Muscle of leg (tissue), 11 donors: ENCODE results near the gene NLE1. TPM values are rescaled to one million over a fixed set of nuclear protein-coding genes. Genes with fewer than 3 reads are reported as not detected.

Source experiments
- DNase-seq: peaks from one replicate; pipeline ENCODE4 v3.0.0; 2013
- H3K27ac ChIP-seq: one replicate; pipeline ENCODE4 v1.5.1; 2013; ENCODE audit warnings: mild to moderate bottlenecking, low read length, control low read depth
- H3K27me3 ChIP-seq: one replicate; pipeline ENCODE4 v1.6.1; 2013; ENCODE audit warnings: low read length; ENCODE audit not compliant: control insufficient read depth, insufficient read depth
- H3K36me3 ChIP-seq: one replicate; pipeline ENCODE4 v1.6.1; 2013; ENCODE audit warnings: low read length; ENCODE audit not compliant: control insufficient read depth, insufficient read depth
- H3K4me1 ChIP-seq: one replicate; pipeline ENCODE4 v1.6.1; 2013; ENCODE audit warnings: low read length; ENCODE audit not compliant: control insufficient read depth, insufficient read depth
- H3K4me3 ChIP-seq: one replicate; pipeline ENCODE4 v1.5.1; 2013; ENCODE audit warnings: low read length, control low read depth
- H3K9me3 ChIP-seq: replicated peaks from 2 replicates; pipeline ENCODE4 v1.6.1; 2013; ENCODE audit warnings: low read depth, low read length; ENCODE audit not compliant: control insufficient read depth
- WGBS: methylation state at CpG from one replicate; pipeline ENCODE4 v1.1.5; 2013; ENCODE audit warnings: missing lambda C conversion rate; ENCODE audit not compliant: insufficient coverage; 5-methylcytosine and 5-hydroxymethylcytosine counted together
- polyA plus RNA-seq, 8 donors: library from polyadenylated mRNA; unstranded; fragments of 120-200 nt; gene quantifications; one replicate each; pipeline versions ENCODE4 v1.2.1 to v1.2.3, GENCODE V29; 2013; ENCODE audit warnings: inconsistent platforms in 1 of 8, low replicate concordance in 1 of 8; ENCODE audit not compliant: insufficient read length in 8 of 8, insufficient read depth in 1 of 8
- total RNA-seq: library from RNA; stranded (reverse); fragments of 120-200 nt; gene quantifications from one replicate; pipeline ENCODE4 v1.2.4, GENCODE V29; 2013

Gene NLE1
- total and polyA plus RNA-seq, 9 donors = 13.8 to 18.9 (median 16.6) TPM

DNA sequence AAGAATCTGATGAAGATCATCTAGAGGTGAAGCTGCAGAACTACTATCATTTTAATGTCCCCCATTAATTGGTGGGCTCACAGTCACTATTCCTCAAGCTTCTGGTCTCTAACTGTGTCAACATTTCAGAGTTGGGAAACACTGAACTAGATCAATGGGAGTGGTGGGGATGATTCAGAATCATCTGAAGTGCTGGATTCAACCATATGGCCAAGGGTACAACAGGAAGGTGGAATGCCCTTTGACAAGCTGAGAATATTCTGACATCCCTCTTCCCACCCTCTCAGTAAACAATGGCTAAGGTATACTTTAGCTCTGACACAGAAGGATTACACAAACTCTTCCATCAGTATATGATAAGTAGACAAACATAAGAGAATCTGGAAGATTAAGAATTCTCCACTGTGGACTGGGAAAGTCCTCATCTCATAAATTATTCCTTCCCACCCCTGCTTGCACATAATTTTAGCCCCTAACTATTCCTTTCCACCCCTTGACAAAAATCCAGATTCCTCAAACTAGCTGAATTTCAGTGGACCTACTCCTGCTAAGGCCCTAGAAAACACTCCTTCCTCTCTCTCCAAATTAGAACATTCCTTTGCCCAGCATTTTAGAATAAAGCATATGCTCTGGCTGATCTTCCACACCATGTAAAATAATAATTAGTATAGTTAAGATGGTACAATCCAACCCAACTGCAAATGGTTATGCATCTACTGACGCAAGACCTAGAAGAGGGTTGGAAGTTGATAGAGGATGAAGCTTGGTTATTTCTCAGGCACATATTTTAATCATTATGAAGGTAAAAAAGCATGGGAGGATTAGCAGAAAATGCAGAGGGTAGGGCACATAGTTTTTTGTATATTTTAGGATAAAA, 62.3 kb downstream of the NLE1 start:
- no peaks in the 10 kb centered on the region for H3K36me3 ChIP-seq
- H3K27ac ChIP-seq = no peak overlapping the region
- no peak for DNase-seq
- no CpG with 5 or more reads among the region's 1 CpG for WGBS
- no peaks in the 10 kb centered on the region for H3K27me3 ChIP-seq
- no peaks in the 10 kb centered on the region for H3K4me1 ChIP-seq
- H3K4me3 ChIP-seq = no peak overlapping the region
- H3K9me3 ChIP-seq = no peaks in the 10 kb centered on the region

Other genes with a start within 250 kb of the NLE1 start
- gene CCT6B, start 180.8 kb downstream of the NLE1 start, total RNA-seq = 2.4 TPM
- gene CCT6B, start 180.8 kb downstream of the NLE1 start, polyA plus RNA-seq = 1 to 10 TPM; 1.7 to 3.2 (median 2.2) TPM
- gene ZNF830, start 180.8 kb downstream of the NLE1 start, total RNA-seq = 12.3 TPM
- 10 to 100 TPM; 12.8 to 17.6 (median 15.1) TPM for gene ZNF830, start 180.8 kb downstream of the NLE1 start, polyA plus RNA-seq
- 22.1 TPM for gene LIG3, start 161.8 kb downstream of the NLE1 start, total RNA-seq
- 10 to 100 TPM; 21.6 to 26.6 (median 23.1) TPM for gene LIG3, start 161.8 kb downstream of the NLE1 start, polyA plus RNA-seq
- gene RFFL, start 78.6 kb downstream of the NLE1 start, total RNA-seq = 7.1 TPM
- 10 to 100 TPM in 2 of 8 donors, 1 to 10 TPM in 6; 5.9 to 11.2 (median 8.8) TPM for gene RFFL, start 78.6 kb downstream of the NLE1 start, polyA plus RNA-seq
- 4.2 TPM for gene RAD51D, start 22.4 kb downstream of the NLE1 start, total RNA-seq
- gene RAD51D, start 22.4 kb downstream of the NLE1 start, polyA plus RNA-seq = 1 to 10 TPM; 5.8 to 8.2 (median 6.6) TPM
- gene FNDC8, start 20.7 kb downstream of the NLE1 start, total RNA-seq = not detected
- gene FNDC8, start 20.7 kb downstream of the NLE1 start, polyA plus RNA-seq = under 1 TPM in 2 of 8 donors, not detected in 6; 0.11 to 0.12 TPM
- gene UNC45B, start 5.5 kb upstream of the NLE1 start, total RNA-seq = 178 TPM
- gene UNC45B, start 5.5 kb upstream of the NLE1 start, polyA plus RNA-seq = 100 to 1,000 TPM; 121 to 222 (median 163) TPM
- gene SLC35G3, start 52.1 kb upstream of the NLE1 start, total RNA-seq = not detected
- gene SLC35G3, start 52.1 kb upstream of the NLE1 start, polyA plus RNA-seq = under 1 TPM; 0.10 to 0.49 (median 0.31) TPM
- 8.9 TPM for gene SLFN5, start 100.8 kb upstream of the NLE1 start, total RNA-seq
- gene SLFN5, start 100.8 kb upstream of the NLE1 start, polyA plus RNA-seq = 1 to 10 TPM; 2.6 to 6.0 (median 4.9) TPM
- gene SLFN11, start 231.3 kb upstream of the NLE1 start, total RNA-seq = 13.6 TPM
- 10 to 100 TPM in 2 of 8 donors, 1 to 10 TPM in 6; 6.8 to 19.8 (median 8.0) TPM for gene SLFN11, start 231.3 kb upstream of the NLE1 start, polyA plus RNA-seq